ENCODE measurements around the gene CPB1. TPM values are rescaled to one million over a fixed set of nuclear protein-coding genes. Genes with fewer than 3 reads are reported as not detected.

CPB1 gene
- total RNA-seq, 1 donor from 2014 or later, result not detected

- Mint-ChIP-seq H3K4me3 (no peak overlapping the region), H3K27me3 (peaks cover 2% of the 10 kb centered on the region), H3K27ac (no peak overlapping the region), H3K9me3 (no peaks in the 10 kb centered on the region), H3K36me3 (ENCODE audit: low read depth) (no peaks in the 10 kb centered on the region), H3K4me1 (no peaks in the 10 kb centered on the region)
- intact Hi-C loops (cut with micrococcal nuclease), result no loop called here
- DNase-seq, result no peak
- CTCF ChIA-PET, result no interaction called here
- POLR2A ChIA-PET, result no interaction called here
- TF ChIP-seq CTCF (IDR thresholded peaks at IDR 0.05), result no peak
- ATAC-seq (ENCODE audit: low read depth), result no peak
Observed at GRCh38 chr3:148878095-148878494, 50.5 kb downstream of the CPB1 start.

- TF ChIP-seq CTCF (IDR thresholded peaks at IDR 0.05), result no peak
- ATAC-seq (ENCODE audit: low read depth) (no peak), DNase-seq (no peak)
- ChIA-PET POLR2A (no interaction called here), CTCF (no interaction called here)
- no peaks in the 10 kb centered on the region for H3K9me3 Mint-ChIP-seq
- H3K4me1 Mint-ChIP-seq, result no peaks in the 10 kb centered on the region
- peaks cover 2% of the 10 kb centered on the region for H3K27me3 Mint-ChIP-seq
- no peaks in the 10 kb centered on the region for H3K36me3 Mint-ChIP-seq (ENCODE audit: low read depth)
- no peak overlapping the region for H3K4me3 Mint-ChIP-seq
- intact Hi-C loops (cut with micrococcal nuclease), result no loop called here
- no peak overlapping the region for H3K27ac Mint-ChIP-seq
Observed at GRCh38 chr3:148879256-148879655, 51.6 kb downstream of the CPB1 start.

- CTCF ChIA-PET, result no interaction called here
- intact Hi-C loops (cut with micrococcal nuclease), result no loop called here
- no peak for ATAC-seq (ENCODE audit: low read depth)
- H3K4me1 Mint-ChIP-seq, result no peaks in the 10 kb centered on the region
- POLR2A ChIA-PET, result no interaction called here
- H3K9me3 Mint-ChIP-seq, result no peaks in the 10 kb centered on the region
- DNase-seq, result no peak
- H3K36me3 Mint-ChIP-seq (ENCODE audit: low read depth), result no peaks in the 10 kb centered on the region
- no peak overlapping the region for H3K4me3 Mint-ChIP-seq
- no peak for TF ChIP-seq CTCF (IDR thresholded peaks at IDR 0.05)
- no peak overlapping the region for H3K27ac Mint-ChIP-seq
- peaks cover 2% of the 10 kb centered on the region for H3K27me3 Mint-ChIP-seq
Observed at GRCh38 chr3:148880681-148881080, 53.1 kb downstream of the CPB1 start.

- DNase-seq (no peak), ATAC-seq (ENCODE audit: low read depth) (no peak)
- intact Hi-C loops (cut with micrococcal nuclease), result no loop called here
- Mint-ChIP-seq H3K27me3 (peaks cover 2% of the 10 kb centered on the region), H3K36me3 (ENCODE audit: low read depth) (no peaks in the 10 kb centered on the region), H3K4me3 (no peak overlapping the region), H3K27ac (no peak overlapping the region), H3K9me3 (no peaks in the 10 kb centered on the region), H3K4me1 (no peaks in the 10 kb centered on the region)
- no peak for TF ChIP-seq CTCF (IDR thresholded peaks at IDR 0.05)
- ChIA-PET POLR2A (no interaction called here), CTCF (no interaction called here)
Observed at GRCh38 chr3:148881286-148881685, 53.7 kb downstream of the CPB1 start.

- Mint-ChIP-seq H3K4me1 (no peaks in the 10 kb centered on the region), H3K4me3 (no peak overlapping the region), H3K9me3 (no peaks in the 10 kb centered on the region), H3K27ac (no peak overlapping the region), H3K27me3 (no peaks in the 10 kb centered on the region), H3K36me3 (ENCODE audit: low read depth) (no peaks in the 10 kb centered on the region)
- TF ChIP-seq CTCF (IDR thresholded peaks at IDR 0.05), result no peak
- DNase-seq, result no peak
- POLR2A ChIA-PET, result no interaction called here
- CTCF ChIA-PET, result no interaction called here
- intact Hi-C loops (cut with micrococcal nuclease), result no loop called here
- ATAC-seq (ENCODE audit: low read depth), result no peak
Observed at GRCh38 chr3:148882288-148882687, 54.7 kb downstream of the CPB1 start.
